ENCODE data around the gene NELFCD. TPM values are rescaled to one million over a fixed set of nuclear protein-coding genes. Genes with fewer than 3 reads are reported as not detected.

Gene NELFCD
- total RNA-seq, 4 donors from 2014 or later, result 54.2 to 72.9 (median 56.8) TPM

DNA sequence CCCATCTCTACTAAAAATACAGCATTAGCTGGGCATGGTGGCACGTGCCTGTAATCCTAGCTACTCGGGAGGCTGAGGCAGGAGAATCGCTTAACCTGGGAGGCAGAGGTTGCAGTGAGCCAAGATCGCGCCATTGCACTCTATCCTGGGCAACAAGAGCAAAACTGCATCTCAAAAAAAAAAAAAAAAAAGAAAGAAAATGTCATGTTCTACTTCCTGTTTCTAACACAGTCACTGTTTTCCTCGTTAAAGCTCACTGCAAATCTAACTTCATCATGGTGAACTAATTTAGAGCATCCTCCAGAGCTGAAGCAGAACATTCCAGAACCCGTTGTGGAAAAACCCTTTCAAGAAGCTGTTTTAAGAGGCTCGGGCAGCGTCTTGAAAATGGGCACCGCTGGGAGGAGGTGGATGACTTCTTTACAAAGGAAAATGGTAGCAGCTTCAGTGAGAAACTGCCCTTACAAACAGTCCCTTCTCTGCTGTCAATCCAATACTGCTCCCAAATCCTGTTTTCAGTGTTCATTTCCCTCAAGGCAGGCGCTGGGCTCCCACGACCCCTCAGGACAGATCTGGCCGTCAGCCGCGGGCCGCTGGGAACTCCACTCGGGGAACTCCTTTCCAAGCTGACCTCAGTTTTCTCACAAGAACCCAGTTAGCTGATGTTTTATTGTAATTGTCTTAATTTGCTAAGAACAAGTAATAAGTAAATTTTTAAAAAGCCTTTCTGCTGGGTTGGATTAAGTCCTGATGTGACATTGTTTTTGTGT is 13.5 kb downstream of the NELFCD start:
- DNase-seq (ENCODE audit: low spot score in 2 of 2), result peak in 1 of 2 donors; percentile 1
- no peak overlapping the region for H3K4me3 ChIP-seq
- H3K36me3 ChIP-seq, result peaks cover 2 to 100% (median 41%) of the 10 kb centered on the region in 3 donors
- no peaks in the 10 kb centered on the region for H3K4me1 ChIP-seq
- H3K9me3 ChIP-seq, result no peaks in the 10 kb centered on the region
- no peak overlapping the region for H3K27ac ChIP-seq
- WGBS, 2 donors, result 75 to 77% methylated on average over 17 of the region's 17 CpGs
- TF ChIP-seq POLR2A (IDR thresholded peaks at IDR 0.05) (no peak), EP300 (IDR thresholded peaks at IDR 0.05) (no peak)
- TF ChIP-seq, protein P1, sequence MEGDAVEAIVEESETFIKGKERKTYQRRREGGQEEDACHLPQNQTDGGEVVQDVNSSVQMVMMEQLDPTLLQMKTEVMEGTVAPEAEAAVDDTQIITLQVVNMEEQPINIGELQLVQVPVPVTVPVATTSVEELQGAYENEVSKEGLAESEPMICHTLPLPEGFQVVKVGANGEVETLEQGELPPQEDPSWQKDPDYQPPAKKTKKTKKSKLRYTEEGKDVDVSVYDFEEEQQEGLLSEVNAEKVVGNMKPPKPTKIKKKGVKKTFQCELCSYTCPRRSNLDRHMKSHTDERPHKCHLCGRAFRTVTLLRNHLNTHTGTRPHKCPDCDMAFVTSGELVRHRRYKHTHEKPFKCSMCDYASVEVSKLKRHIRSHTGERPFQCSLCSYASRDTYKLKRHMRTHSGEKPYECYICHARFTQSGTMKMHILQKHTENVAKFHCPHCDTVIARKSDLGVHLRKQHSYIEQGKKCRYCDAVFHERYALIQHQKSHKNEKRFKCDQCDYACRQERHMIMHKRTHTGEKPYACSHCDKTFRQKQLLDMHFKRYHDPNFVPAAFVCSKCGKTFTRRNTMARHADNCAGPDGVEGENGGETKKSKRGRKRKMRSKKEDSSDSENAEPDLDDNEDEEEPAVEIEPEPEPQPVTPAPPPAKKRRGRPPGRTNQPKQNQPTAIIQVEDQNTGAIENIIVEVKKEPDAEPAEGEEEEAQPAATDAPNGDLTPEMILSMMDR (IDR thresholded peaks at IDR 0.05), result no peak
- no peaks in the 10 kb centered on the region for H3K27me3 ChIP-seq

DNA sequence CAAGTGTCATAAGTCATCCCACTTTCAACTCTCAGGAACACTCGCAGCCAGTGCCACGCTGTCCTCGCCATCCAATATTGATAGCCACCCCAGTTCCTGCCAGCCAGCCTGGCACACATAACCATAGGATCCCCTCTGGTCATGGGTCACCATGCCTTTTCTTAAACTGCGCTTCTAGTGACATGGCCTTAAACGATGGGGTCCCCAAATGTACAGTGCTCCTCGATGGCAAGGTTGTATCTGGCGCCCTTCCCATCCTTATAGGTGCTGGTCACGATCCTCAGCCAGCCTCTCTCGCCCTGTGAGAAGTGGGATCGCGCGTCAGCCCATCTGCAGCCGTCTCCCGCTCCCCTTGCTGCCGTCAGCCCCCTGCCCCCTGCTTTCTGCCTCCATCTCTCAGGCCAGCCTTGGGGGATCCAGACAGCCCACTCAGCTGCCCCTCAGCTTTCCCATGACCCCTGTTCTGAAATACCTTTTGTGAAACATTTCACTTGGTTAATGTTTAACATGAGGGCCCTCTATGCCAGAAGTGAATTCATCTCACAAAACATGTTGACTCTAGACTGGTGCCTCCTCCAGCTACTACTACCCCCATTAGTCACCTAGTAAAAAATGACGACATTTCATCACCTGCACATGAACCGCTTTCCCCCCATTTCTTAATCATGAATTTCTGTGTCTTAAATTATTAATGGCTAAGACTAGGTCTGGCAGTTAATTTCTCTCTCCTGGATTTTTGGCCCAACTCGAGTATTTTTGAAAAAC is 14.6 kb downstream of the NELFCD start:
- Histone ChIP-seq H3K4me1 (no peaks in the 10 kb centered on the region), H3K9me3 (no peaks in the 10 kb centered on the region), H3K27me3 (no peaks in the 10 kb centered on the region), H3K4me3 (no peak overlapping the region), H3K27ac (no peak overlapping the region), H3K36me3 (peaks cover 2 to 100% (median 33%) of the 10 kb centered on the region in 3 donors)
- no peak for DNase-seq (ENCODE audit: low spot score in 2 of 2)
- WGBS, 2 donors, result 86 to 89% methylated on average over 18 of the region's 18 CpGs
- no peak for TF ChIP-seq POLR2A (IDR thresholded peaks at IDR 0.05)
- TF ChIP-seq, protein P1 (IDR thresholded peaks at IDR 0.05), result no peak
- TF ChIP-seq EP300 (IDR thresholded peaks at IDR 0.05), result no peak

DNA sequence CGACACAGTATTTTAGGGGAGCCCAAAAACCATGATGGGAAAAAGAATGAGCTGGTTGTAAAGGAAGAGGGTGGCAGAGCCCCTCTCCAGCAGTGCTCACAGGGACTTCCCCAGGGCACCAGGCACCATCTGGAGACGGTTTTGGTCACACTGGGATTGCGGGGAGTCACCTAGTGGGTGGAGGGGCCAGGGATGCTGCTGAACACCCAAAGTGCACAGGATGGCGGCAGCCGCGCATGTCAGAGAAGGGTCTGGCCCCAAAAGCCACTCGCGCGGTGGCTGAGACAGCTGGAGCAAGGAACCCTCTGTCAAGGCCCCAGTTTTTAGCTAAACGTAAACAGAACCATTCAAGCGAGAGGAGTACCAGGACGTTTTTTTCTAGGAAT is 15.2 kb downstream of the NELFCD start:
- TF ChIP-seq EP300 (IDR thresholded peaks at IDR 0.05), result no peak
- TF ChIP-seq POLR2A (IDR thresholded peaks at IDR 0.05), result no peak
- TF ChIP-seq, protein P1 (IDR thresholded peaks at IDR 0.05), result no peak
- DNase-seq (ENCODE audit: low spot score in 2 of 2), result no peak
- Histone ChIP-seq H3K36me3 (peaks cover 2 to 100% (median 31%) of the 10 kb centered on the region in 3 donors), H3K4me3 (no peak overlapping the region), H3K4me1 (no peaks in the 10 kb centered on the region), H3K27ac (no peak overlapping the region), H3K9me3 (no peaks in the 10 kb centered on the region), H3K27me3 (no peaks in the 10 kb centered on the region)
- WGBS, 2 donors, result 89 to 92% methylated on average over 12 of the region's 12 CpGs

DNA sequence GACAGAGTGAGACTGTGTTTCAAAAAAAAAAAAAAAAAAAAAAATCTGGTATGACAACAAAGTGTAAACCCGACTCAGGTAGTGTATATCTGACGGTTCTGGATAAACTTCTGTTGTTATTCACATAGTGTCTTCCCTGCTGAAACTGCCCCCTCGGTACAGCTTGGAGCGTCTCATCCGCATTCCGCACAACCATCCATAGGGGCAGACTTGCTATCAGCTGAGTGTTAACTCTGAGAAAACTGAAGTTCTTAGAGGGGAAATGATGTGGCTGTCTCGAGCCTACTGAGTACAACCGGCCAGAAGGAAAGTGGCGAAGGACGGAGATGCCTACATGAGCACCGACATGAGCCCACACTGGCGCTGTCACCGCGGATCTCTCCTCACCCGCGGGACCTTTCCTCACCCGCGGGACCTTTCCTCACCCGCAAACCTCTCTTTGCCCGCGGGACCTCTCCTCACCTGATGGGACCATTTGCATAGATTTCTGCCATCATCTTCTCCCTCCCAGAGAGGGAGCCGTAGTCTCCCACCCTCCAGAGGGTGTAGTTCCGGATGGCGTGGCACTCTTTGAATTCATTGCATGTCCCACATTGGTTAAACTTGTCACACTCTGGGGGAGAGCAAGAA is 16.2 kb downstream of the NELFCD start:
- Histone ChIP-seq H3K36me3 (peaks cover 2 to 100% (median 31%) of the 10 kb centered on the region in 3 donors), H3K27me3 (no peaks in the 10 kb centered on the region), H3K9me3 (no peaks in the 10 kb centered on the region), H3K4me1 (no peaks in the 10 kb centered on the region), H3K4me3 (no peak overlapping the region), H3K27ac (no peak overlapping the region)
- no peak for DNase-seq (ENCODE audit: low spot score in 2 of 2)
- 86 to 91% methylated on average over 23 to 24 of the region's 24 CpGs for WGBS, 2 donors
- TF ChIP-seq POLR2A (IDR thresholded peaks at IDR 0.05) (no peak), EP300 (IDR thresholded peaks at IDR 0.05) (no peak)
- TF ChIP-seq, protein P1 (IDR thresholded peaks at IDR 0.05), result no peak

Data from tibial nerve (tissue), 4 donors.